ENCODE measurements around the gene DHX40. TPM values are rescaled to one million over a fixed set of nuclear protein-coding genes. Genes with fewer than 3 reads are reported as not detected.

DHX40 gene
- total and polyA plus RNA-seq, 2 of the 13 experiments (the other 11 are each of a cell fraction or from before 2014, with no cell fraction given) = 22.2 to 37.0 TPM

GRCh38 chr17:59619298-59620063 lies 54.1 kb downstream of the DHX40 start, which contains the start of gene CLTC (continued):
- peak; percentile 27; the same call in 1 of the 2 replicates for TF ChIP-seq ETS1 (CRISPR knock-in tag; IDR thresholded peaks at IDR 0.05)
- TF ChIP-seq ZNF883 (CRISPR knock-in tag; IDR thresholded peaks at IDR 0.05; ENCODE audit: not compliant biosample characterization) = peak; percentile 89
- TF ChIP-seq ZBTB8A (CRISPR knock-in tag; IDR thresholded peaks at IDR 0.05; ENCODE audit: borderline replicate concordance, low read depth) = peak; percentile 100
- TF ChIP-seq SKI (IDR thresholded peaks at IDR 0.05; ENCODE audit: partially characterized antibody) = peak; percentile 89
- no peak for TF ChIP-seq HDAC6 (IDR thresholded peaks at IDR 0.05; ENCODE audit: low read depth, low read length)
- no peak; the same call in 1 of the 2 replicates for TF ChIP-seq ZBTB43 (CRISPR knock-in tag; conservative IDR thresholded peaks at IDR 0.05)
- no peak for TF ChIP-seq ZNF484 (CRISPR knock-in tag; IDR thresholded peaks at IDR 0.05; ENCODE audit: borderline replicate concordance, low read depth)
- no peak for TF ChIP-seq RBM22 (optimal IDR thresholded peaks at IDR 0.05; ENCODE audit: low read length)
- TF ChIP-seq ZNF577 (CRISPR knock-in tag; IDR thresholded peaks at IDR 0.05; ENCODE audit: borderline replicate concordance, low read depth) = no peak
- peak; percentile 17; the same call in 1 of the 2 replicates for TF ChIP-seq DR1 (CRISPR knock-in tag; IDR thresholded peaks at IDR 0.05)
- TF ChIP-seq ZNF362 (CRISPR knock-in tag; IDR thresholded peaks at IDR 0.05; ENCODE audit: borderline replicate concordance) = peak; percentile 100
- TF ChIP-seq ZNF124 (CRISPR knock-in tag; IDR thresholded peaks at IDR 0.05) = peak; percentile 85
- TF ChIP-seq ZNF713 (CRISPR knock-in tag; IDR thresholded peaks at IDR 0.05) = peak; percentile 50; the same call in 1 of the 2 replicates
- TF ChIP-seq KDM5A (IDR thresholded peaks at IDR 0.05; ENCODE audit: borderline replicate concordance, low read length) = peak; percentile 85; the same call in 1 of the 2 replicates
- TF ChIP-seq DNMT1 (CRISPR knock-in tag; IDR thresholded peaks at IDR 0.05) = peak; percentile 82; the same call in 1 of the 2 replicates
- no peak; the same call in 1 of the 2 replicates for TF ChIP-seq IRF1 (CRISPR knock-in tag; IDR thresholded peaks at IDR 0.05; ENCODE audit: low read depth)
- no peak for TF ChIP-seq ZNF597 (CRISPR knock-in tag; IDR thresholded peaks at IDR 0.05)
- TF ChIP-seq SMYD3 (CRISPR knock-in tag; IDR thresholded peaks at IDR 0.05) = no peak
- peak; percentile 82 for TF ChIP-seq ZNF264 (CRISPR knock-in tag; IDR thresholded peaks at IDR 0.05)
- no peak for TF ChIP-seq SMARCE1 (IDR thresholded peaks at IDR 0.05; ENCODE audit: borderline replicate concordance)
- no peak; the same call in 1 of the 2 replicates for TF ChIP-seq ZSCAN22 (CRISPR knock-in tag; IDR thresholded peaks at IDR 0.05)
- TF ChIP-seq POGZ (CRISPR knock-in tag; IDR thresholded peaks at IDR 0.05) = peak; percentile 96
- TF ChIP-seq FLYWCH1 (CRISPR knock-in tag; IDR thresholded peaks at IDR 0.05) = 0 out of 2 replicates have a peak, but pooled peaks have one; percentile 56
- peak; percentile 86 for TF ChIP-seq PHF20 (CRISPR knock-in tag; IDR thresholded peaks at IDR 0.05)

Data from HepG2 (cell line).